Fibroblast of skin of right biceps (primary cell): ENCODE data around the gene ARHGAP4.

Source experiments
- DNase-seq: peaks from one replicate; pipeline ENCODE4 v3.0.0-alpha.2; 2013

The ARHGAP4 gene

DNA sequence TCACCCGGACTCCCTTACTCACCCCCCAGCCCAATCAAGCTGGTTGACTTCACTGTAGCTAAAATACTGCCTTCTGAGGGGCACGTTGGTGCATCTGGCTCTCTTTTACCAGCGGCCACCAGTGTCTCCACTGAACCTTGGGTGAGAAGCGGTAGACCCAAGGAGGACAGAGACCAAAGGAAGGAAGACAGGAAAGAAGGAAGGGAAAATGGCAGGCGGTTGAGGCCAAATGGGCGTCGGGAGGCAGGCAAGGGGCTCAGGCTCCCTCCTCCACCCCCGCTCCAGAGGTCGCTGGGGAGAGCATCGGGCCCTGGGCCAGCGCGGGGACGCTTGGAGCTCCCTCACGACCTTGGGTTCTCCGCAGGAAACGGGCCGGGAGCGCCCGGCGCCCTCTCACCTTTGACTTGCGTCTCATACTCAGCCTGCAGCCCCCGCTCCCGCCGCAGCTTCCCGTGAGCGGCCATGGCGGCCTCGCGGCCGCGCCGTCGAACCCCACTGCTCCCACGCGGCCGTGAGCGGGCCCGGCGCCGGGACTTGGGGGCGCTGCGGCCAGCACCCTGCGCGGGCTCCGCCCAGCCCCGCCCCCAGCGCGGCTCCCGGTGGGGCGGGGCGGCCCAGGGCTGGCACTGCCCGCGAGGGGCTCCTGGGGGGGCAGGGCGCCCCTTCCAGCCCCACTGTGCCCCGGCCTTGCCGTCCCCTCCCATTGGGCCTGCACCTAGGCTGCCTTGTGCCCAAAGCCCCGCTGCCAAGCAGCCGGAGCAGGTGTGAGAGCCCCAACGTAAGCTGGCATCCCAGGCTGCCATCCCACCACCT, at the start of gene ARHGAP4:
TSS of gene ARHGAP4 (minus strand) at position 526 of the 813 bp plus-strand sequence. CDS start at position 464, 62 bp downstream.
- DNase-seq, result no peak

DNA sequence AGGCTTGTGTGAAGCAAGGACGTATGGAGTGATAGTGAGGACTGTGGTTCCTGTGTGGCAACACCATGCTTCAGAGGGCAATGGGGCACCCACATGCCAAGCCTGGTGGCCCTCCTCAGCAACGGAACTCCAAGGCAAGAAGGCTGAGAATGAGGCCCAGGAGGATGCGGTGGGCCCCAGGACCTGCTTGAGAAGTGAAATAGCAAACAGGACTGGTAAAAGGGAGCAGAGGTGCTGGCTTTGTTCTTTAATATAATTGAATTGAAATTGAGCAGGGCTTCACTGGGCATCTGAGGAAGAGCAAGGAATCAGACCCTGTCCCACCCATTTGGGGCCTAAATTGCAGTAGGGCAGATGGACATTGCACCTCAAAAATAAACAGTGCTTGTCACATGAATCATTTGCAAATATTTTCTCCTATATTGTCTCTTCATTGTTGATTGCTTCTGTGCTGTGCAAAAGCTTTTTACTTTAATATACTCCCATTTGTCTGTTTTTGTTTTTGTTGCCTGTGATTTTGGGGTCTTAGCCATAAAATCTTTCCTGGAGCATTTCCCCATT, 48.7 kb upstream of the ARHGAP4 start:
- DNase-seq, result no peak

DNA sequence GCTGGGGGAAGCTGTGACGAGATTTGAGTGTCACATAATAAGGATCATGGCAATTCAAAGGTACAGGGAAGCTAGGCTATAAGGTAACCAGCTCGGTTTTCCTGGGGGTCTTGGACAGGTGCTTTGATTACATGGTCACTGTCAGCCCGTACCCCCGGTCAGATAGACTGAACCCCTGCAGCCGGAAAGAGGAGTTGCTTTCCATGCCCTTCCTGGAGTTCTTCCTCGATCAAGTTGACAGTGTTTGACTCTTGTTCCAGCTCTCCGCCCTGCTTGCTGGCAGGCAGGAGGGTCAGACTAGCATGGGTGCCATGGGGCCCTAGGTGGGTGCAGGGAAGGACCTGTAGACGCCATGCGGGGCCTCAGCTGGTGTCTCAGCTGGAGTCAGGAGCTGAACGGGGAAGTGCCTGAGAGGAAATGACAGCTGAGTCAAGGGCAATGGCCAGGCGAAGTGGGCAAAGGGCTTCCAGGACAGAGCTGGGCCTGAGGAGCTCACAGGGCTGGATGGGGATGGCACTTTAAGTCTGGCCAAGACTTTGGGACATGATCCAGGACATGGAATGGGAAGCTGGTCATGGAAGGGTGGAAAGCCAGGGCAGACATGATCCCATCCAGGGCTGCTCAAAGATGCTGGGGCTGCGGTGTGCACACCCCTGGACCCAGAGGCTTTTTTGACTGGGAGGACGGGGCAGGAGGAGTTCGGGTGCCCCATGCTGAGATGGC, 48.1 kb upstream of the ARHGAP4 start:
- no peak for DNase-seq

DNA sequence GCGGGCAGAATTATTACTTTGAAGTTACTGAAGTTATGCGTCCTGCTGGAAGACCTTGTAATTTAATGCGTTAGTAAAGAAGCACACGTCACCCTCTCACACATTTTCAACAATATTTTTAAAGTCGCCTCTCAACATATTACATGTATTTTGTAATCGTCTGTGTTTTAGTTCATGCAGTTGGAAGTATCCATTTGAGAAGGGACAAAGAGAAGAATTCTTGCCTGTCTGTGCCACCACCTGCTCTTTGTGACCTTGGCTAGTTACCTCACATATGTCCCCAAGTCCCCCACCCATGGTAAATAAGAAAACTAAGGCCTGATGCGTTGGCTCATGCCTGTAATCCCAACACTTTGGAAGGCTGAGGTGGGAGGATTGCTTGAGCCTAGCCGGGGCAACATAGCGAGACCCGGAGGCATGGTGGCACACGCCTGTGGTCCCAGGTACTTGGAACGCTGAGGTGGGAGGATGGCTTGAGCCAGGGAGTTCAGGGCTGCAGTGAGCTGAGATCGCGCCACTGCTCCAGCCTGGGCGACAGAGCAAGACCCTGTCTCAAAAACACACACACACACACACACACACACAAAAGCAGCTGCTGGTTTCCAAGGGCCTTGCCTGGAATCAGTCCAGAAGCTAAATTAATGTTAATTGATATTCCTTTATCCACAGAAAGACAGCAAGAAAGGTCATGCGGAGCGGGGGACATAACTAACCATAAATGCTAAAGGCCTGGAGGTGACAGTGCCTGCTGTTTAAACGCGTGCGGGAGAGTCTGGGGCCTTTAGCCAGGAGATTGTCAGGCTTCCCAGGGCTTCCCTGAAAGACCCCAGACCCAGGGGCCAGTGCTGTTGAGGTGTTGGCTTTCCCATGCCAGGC, 47.3 kb upstream of the ARHGAP4 start:
- no peak for DNase-seq

DNA sequence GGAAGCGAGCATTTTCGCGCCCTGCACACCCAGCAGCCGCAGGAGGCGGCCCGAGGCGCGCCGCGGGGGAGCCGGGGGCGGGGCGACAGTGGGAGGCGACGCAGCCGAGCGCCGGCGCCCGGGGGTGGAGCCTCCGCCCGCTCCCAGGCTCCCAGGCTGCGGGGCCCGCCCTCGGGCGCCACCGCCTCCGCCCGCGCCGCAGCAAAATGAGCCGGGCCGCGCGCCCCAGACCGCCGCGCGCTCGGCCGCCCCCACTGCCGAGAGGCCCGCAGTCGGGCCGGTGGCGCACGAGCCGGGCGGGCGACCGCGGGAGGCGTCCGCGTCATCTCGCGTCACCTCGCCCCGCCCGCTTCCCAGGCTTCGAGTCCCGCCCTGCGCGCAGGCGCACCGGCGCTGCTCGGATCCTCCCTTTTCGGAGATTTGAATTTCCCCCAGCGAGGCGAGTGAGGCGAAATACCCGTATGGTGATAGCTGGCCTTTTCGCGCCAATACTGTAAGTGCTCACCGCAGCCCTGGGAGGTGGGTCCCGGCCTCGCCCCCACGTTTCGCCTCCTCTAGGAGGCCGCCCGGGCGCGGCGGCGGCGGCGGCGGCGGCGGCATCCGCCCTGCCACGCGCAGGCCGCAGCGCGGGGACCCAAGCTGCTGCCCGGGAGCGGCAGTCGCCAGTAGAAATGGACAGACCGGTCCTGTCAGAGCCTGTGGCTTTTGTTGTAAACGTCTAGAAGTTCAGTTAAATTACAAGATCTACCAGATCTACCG, 46.5 kb upstream of the ARHGAP4 start, which contains the start of gene TMEM187:
TSS of gene TMEM187 (plus strand) at position 387 of the 759 bp plus-strand sequence. CDS start 9,309 bp downstream, outside the sequence.
- peak; percentile 93 for DNase-seq

DNA sequence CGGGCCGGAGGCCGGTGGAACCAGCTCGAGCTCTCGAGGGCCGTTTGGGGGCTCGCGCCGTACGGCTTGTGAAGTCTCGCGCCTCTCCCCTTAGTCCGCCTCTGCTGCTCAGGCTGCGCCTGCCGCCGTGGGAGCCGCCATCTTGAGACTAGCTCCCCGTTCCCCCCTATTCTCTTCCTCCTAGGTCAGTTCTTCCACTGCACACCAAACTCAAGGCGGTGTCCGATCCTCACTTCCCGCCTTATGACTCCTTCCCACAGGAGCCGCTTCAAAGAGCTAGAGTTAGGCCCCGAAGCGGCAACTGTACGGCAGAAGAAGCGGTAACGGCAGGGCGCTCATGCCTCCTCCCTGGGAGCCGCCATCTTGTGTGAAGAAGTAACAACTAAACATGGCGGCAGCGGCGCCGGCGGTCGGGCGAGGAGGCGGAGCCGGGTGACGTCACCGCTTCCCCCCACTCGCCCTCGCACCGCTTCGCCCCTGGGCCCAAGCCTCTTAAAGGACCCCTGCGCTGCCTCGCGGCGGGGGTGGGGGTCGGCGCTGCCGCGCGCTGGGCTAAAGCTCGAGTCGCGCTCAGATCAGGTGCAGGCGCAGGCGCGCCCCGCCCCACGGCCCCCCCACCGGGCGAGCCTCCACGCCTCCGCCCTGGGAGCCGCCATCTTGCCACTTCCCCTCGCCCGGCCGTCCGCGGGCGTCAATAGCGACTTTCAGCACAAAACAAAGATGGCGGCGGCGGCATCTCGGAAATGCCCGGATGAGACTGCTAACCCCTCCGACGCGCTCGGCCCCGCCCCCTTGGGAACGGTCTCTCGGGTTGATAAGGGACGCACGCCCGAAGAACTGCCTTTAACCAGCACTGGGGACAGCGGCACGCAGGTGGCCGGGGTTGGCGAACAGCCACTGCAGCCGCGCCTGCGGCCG, 45.6 kb upstream of the ARHGAP4 start, which contains the start of gene HCFC1:
TSS of gene HCFC1 (minus strand) at position 369 of the 918 bp plus-strand sequence. CDS start 978 bp downstream, outside the sequence.
- peak; percentile 92 for DNase-seq

DNA sequence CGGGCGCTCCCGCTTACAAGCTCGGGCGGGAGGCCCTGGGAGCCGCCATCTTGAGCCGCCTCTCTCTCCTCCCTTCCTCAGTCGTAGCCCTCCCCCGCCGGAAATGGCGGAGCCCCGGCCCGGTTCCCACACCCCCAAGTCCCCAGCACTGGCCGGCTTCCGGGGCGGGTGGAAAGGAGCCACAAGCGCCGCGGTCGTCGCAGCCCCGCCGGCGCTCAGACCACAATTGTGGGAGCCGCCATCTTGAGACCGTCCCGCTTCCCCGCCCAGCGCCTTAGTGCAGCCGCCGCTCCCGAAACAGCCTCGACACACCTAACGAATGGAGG, 45.0 kb upstream of the ARHGAP4 start:
- DNase-seq, result peak; percentile 90

DNA sequence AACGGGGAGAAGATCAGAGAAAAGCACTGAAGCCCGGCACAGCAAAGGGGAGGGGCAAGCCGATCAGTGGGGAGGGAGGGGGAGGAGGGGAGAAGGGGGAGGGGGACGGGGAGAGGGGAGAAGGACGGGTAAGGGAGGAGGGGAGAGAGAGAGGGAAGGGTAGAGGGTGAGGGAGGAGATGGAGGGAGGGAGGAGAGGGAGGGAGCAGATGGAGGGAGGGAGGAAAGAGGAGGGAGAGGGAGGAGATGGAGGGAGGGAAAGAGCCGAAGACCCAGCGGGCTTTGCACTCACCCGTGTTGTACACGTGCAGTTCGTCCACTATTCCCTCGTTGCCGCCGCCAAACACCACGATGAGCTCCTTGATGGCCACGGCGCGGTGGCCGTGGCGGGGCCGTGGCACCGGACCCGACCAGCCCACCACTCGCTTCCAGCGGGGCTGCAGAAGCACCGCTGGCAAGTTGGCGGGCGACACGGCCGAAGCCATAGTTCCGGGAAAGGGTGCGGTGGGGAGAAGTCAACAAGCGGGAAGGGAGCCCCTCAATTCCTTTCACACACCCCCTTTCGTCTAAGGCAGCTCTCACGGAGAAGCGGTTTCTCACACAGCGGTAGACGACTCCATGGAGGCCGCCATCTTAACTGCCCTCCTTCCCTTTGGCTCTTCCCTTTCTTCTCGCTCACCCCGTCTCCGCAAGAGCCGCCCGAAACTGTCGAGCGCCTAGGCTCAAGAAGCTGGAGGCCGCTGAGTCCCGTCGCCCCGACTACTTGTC, 44.5 kb upstream of the ARHGAP4 start:
- peak; percentile 81 for DNase-seq

DNA sequence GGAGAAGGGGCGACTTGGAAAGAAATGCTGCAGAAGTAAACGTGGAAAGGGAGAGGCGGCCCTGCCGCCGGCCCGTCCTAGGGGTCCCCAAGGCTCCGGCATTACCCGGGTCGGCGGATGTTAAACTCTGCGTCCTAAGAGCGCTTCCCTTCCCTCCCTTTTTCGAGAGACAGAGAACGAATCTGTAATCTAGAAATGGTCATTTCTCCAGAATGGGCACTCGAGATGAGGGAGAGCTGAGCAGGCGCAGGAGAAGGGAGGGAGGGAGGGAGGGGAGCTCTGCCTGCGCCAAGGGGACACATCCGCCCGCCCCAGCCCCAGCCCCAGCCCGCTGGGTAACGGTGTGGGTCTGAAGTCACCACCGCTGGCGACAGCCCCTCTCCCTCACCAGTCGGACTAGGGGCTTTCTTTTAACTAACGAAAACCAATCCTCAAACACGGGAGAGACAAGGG, 43.9 kb upstream of the ARHGAP4 start:
- DNase-seq, result no peak

DNA sequence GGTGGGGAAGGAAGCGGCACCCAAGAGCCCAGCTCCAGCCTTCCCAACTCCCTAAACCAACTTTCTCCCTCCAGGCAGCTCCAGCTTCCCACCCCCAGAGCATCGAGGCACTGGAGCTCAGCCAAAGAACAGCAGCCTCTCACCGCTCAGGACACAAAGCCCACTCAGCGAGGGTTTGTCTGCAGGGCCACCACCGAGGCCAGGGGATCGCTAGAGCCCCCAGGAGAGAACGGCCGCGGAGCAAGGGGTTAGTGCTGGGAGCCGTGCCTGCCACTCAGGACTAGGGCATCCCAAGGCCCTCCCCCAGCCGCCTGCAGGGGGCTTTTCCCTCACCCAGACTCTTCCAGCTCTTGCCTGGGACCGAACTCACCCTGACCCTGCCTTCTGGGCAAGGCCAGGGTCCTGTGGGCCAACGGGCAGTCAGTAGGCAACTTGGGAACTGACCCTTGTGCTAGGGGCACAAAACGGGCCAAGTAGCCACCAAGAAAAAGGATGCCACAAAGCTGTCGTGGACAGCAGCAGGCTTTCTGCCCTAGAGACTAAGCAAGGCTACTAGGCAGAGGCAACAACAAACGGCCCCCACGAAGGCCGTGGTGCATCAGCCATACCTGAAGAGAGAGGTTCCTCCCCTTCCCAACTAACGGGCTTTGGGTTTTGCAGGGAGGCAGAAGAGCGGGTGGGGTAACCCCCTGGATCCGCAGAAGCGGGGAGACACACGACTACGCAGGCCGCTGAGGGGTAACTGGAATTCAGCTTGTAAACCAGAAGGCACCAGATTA, 43.2 kb upstream of the ARHGAP4 start:
- no peak for DNase-seq

DNA sequence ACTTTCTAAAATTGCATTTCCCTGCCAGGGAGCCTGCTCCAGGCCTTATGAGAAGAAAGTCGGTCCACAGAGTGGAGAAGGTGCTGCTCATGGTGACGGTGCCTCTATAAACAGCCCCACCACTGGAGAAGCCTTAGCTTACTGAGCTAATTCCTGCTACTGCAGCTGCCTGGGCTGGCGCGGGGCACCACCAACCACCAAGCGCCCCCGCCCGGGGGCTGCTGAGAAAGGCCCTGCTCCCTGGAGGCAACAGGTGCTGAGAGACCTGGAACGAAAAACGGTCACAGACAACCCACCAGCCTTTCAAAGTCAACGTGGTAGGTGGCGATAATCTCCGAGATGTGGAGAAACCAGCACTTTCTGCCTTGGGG, 42.7 kb upstream of the ARHGAP4 start:
- DNase-seq, result no peak

DNA sequence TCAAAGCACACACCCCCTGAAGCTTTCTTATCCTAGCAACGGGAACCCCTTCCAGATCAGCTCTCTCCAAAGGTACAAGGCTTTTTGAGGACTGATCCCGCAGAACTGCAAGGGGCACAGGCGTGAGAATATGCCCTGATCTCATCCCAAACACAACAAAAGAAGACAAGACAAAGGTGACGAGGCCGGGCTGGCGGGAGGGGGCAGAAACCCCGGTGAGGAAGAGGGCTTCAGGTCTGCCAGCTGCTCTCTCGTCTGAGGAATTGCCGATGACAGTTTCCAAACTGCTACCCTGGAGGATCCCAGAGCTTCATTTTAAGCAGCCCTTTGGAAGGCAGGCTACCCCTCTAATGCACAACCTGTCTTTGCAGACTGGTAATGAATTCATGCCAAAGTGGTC, 42.2 kb upstream of the ARHGAP4 start:
- no peak for DNase-seq

DNA sequence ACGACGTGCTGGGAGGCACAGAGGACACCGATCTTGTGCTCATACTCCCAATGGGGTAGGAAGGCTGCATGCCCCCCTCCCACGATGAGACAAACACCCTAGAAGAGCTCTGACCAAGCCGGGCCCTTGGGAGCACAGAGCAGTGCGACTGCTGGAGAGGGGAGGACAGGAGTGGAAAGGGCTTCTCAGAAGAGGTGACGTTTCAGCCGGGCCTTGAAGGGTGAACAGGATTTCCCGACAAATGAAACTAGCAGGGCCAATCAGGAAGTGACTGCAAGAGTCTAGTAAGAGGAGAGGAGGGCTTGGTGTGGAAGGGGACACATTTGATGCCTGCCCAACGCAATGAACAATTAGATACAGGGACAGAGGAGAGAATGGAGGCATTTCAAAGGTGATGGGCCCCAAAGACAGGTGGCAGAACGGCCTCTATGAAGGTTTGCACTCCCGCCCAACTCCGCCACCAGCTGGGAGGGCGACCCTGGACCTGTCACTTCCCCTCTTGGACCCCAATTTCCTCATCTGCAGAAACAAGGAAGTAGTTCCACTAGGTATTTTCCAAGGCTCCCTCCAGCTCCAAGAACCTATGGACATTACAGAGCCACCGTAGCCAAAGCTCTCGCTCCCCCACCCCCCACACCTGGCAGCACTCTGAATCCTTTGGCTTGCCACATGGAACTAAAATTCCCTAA, 41.6 kb upstream of the ARHGAP4 start:
- DNase-seq, result no peak

DNA sequence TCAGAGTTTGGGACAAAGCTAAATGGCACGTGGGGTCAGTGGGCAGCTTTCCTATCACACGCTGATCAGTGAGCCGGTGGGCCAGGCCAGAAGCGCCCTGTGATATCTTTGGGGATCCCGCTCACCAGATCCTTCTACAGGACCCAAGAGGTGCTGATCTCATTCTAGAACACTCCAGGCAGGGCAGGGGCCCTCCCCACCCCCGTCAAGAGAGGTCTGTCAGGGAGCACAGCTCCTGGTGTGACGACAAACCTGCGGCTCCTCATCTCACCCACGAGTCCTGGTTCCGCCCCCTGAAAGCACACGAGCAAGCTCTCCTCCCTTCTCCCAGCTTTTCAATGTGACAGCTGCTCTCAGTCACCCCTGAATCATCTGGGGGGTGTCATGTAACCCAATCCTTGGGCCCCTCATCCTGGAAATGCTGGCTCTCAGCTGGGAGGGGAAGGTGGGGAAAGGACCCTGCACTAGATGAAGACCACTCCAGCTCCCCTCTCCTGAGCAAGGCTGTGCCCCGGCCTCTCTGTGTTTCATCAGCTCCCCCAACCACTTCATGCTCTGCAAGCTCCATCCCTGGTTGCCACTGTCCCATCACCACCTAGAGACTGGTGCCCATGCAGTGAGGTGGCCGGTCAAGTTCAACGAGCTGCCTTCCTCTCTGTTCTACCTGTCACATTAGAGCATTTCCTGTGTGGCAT, 40.9 kb upstream of the ARHGAP4 start:
- no peak for DNase-seq

DNA sequence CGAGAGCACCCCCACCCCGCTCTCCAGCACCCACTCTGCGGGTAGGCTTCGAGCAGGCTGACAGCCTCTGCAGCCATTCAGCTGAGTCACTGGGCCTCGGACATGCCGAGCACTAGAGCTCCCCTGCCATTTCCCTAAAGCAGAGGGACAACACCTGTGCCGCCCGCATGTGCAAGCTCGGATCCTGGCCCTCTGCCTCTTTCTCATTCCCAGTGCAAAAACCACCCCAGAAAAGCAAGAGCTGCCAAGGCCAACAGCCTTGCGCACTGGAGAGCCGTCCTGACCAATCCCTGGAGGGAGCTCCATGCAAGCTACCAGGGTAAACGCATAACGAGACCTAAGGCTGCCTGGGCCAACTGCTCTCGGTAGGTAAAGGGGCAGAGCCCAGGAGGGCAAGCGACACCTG, 40.2 kb upstream of the ARHGAP4 start:
- no peak for DNase-seq

DNA sequence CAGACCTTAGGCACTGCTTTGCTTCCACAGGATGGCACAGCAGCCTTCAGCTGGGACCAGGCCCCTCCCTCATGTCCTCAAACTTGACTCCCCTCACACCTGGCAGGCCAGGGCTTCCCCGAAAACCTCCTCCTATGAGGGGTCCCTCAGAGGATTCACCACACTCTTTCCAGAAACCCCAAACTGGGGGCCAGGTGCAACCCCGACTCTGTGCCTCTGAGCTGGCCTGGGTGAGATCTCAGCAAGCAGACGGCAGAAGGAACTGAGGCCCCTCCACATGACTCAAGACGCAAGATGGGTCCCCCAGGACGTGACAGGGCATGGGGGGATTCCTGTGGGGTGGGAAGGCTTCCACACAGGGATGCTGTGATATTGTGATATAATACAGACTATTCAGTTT, 39.3 kb upstream of the ARHGAP4 start:
- no peak for DNase-seq

DNA sequence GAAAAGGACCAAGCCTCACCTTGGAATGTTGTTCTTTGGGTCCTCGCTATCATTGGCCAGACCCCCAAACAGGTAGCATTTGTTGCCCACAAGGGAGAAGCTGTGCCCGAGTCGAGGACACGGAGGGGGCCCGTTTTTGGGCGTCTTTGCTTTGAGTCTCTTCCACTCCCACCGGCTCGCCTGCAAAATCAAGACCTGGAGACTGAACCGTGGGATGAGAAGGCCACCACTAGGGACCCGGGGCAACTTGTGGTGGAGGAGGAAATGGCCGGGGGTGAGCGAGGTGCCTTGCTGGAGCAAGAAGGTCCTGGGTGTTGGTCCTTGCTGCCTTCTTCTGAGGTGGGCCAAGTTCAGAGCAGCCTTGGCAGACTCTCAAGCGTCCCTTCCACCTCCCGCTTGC, 38.0 kb upstream of the ARHGAP4 start:
- DNase-seq, result no peak

DNA sequence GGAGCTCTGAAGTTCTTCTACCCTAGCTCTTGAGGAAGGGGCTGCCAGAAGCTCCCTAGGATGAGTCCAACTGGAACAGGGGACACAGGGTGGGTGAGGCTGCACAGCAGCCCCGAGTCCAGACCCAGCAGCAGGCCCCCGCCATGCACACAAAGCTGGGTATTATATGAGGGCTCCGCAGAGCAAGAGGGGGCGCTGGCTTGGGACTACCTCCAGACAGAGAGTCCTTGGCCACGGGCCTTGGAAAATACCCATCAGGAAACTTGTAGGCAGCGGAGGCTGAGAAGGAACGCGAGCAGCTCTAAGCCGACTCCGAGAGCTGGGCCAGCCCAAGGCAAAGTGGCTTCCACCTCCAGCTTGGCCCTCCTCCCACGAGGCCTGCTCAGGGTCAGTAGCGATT, 37.5 kb upstream of the ARHGAP4 start:
- no peak for DNase-seq
